GM12875 (cell line): Measurements from ENCODE around the gene HK2.

Experiments
- H3K4me3 ChIP-seq: one replicate; pipeline ENCODE4 v1.5.1; 2011; ENCODE audit warnings: low read depth, low read length, control low read depth
- TF ChIP-seq, protein P1 (sequence below): IDR thresholded peaks from 2 replicates; pipeline ENCODE4 v1.5.1; 2011; ENCODE audit warnings: low read depth, mild to moderate bottlenecking, control low read depth, inconsistent platforms, low read length, moderate library complexity, borderline replicate concordance; ENCODE audit not compliant: insufficient read depth

The HK2 gene

DNA sequence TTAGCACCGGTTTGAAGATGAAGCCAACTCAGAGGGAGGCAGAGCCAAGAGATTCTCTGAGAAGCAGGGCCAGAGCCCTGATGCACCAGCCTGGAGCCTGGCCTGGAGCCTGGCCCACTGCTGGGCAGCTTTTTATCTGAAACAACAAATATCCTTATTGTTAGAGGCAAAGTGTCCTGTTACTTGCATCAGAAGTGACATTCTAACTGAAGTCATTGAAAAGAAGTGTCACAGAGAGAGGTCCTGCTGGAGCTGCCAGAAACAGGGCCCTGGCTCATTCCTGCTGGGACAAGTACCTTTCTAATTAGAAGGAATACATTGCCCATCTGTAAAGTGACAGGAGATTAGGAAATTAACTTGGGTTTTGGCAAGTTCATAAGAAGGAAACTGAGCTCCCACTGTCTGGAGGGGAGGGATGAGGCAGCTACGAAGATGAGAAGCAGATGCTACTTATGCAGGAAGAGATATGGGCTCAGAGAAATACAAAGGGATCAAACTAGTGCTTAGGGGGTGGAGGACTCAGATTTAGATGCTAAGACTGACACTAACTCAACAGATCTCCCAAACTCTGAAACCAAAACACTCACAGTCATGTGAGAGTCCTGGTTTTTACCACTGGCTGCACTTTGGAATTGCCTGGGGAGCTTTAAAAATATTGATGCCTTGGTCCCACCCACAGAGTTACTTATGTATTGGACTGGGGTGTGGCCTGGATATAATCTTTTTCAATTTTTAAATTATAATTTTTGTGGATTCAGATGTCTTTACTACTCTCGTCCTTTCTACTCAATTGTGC lies 11.0 kb upstream of the HK2 start:
- no peak overlapping the region for H3K4me3 ChIP-seq
- TF ChIP-seq, protein P1, sequence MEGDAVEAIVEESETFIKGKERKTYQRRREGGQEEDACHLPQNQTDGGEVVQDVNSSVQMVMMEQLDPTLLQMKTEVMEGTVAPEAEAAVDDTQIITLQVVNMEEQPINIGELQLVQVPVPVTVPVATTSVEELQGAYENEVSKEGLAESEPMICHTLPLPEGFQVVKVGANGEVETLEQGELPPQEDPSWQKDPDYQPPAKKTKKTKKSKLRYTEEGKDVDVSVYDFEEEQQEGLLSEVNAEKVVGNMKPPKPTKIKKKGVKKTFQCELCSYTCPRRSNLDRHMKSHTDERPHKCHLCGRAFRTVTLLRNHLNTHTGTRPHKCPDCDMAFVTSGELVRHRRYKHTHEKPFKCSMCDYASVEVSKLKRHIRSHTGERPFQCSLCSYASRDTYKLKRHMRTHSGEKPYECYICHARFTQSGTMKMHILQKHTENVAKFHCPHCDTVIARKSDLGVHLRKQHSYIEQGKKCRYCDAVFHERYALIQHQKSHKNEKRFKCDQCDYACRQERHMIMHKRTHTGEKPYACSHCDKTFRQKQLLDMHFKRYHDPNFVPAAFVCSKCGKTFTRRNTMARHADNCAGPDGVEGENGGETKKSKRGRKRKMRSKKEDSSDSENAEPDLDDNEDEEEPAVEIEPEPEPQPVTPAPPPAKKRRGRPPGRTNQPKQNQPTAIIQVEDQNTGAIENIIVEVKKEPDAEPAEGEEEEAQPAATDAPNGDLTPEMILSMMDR = no peak

DNA sequence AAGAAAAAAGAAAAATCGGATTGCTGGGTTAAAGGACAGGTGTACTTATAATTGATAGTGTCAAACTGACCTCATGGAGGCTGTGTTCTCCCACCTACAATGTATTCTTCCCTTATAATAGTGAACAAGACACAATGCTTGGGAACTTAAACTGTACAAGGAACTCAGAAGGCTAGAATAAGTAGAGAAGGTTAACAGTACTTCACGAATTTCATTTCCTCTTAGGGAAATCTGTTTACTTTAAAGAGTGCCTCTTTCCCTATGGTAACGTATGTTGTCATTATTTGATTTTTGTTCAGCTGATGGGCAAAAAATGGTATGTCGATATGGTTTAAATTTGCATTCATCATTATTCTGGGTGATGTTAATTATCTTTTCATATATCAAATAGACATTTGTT lies 9.2 kb upstream of the HK2 start:
- TF ChIP-seq, protein P1 = no peak
- no peak overlapping the region for H3K4me3 ChIP-seq

DNA sequence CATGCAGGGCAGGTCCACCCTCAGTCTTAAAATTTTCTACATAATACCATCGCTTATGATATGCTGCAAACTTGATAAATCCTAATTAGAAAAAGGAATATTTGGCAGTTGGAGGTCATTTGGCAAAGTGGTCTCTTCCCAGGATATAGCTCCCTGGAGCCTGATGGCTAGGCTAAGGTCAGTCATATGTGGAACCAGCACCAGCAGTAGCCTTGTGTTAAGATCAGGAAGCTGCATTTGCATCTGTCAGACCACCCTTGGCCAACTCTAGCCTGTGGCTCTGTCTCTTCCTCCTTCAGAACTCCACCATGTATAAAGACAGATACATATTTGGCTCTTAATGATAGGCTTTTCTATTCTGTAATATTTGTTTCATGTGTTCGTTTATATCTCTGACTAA lies 5.4 kb upstream of the HK2 start:
- TF ChIP-seq, protein P1 = no peak
- no peak overlapping the region for H3K4me3 ChIP-seq

DNA sequence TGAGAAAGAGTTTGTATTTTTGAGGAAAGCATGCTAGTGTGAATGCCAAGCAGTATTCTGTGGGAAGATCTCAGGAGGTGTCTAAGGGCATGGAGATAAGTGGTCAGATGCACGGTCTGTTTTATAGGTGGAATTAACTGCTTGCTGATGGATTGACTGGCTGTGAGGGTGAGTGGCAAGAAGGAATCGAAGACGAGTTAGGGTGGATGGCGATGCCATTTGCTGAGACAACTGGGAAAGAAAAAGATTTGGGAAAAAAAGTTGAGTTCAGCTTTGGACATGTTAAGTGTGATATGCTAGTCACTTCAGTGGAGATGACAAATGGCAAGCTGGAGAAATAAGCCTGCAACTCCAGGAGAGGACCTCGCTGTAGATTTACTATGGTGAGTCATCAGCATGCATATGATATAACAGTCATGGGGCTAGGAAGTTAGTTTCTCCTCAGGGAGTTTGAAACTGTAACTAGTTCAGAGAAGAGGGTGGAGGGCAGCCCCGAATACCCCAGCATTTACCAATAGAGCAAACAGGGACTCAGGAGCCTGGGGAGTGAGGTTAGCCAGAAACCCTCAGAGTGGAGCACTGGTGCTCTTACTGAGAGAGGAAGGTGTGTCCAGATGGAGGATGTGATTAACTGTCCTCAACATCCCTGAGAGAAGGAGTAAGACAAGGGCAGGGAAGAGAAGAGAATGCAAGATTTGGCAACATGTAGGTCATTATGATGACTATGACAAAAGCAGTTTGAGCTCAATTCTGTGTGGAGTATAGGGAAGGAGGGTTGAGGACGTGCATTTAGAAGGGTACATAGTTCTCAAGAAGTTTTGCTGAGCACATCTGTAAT lies 2.0 kb upstream of the HK2 start:
- H3K4me3 ChIP-seq = no peak overlapping the region

DNA sequence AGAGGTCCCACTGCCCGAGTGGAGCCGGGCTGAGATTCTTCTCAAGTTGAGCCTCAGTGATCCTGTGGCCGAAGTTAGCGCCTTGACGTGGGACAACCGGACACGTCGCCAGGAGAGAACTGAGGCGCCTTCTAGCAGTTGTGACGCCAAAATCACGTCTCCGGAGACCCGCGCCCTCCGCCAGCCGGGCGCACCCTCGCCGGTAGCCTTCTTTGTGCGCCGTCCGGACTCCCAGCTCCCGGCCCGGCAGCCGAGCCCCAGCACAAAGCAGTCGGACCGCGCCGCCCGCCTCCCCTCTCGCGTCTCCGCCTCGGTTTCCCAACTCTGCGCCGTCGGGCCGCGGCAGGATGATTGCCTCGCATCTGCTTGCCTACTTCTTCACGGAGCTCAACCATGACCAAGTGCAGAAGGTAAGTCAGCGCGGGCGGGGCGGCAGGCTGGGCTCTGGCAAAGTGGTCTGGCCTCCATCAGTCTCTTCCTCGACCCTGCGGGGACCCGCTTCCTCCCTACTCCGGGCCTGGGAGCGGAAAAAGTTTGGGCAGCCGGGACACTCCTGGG lies 386 bp downstream of the HK2 start:
- peak overlapping the region; percentile 87 for H3K4me3 ChIP-seq

More for the DNA sequence above, 2.0 kb upstream of the HK2 start:
- TF ChIP-seq, protein P1 = no peak

DNA sequence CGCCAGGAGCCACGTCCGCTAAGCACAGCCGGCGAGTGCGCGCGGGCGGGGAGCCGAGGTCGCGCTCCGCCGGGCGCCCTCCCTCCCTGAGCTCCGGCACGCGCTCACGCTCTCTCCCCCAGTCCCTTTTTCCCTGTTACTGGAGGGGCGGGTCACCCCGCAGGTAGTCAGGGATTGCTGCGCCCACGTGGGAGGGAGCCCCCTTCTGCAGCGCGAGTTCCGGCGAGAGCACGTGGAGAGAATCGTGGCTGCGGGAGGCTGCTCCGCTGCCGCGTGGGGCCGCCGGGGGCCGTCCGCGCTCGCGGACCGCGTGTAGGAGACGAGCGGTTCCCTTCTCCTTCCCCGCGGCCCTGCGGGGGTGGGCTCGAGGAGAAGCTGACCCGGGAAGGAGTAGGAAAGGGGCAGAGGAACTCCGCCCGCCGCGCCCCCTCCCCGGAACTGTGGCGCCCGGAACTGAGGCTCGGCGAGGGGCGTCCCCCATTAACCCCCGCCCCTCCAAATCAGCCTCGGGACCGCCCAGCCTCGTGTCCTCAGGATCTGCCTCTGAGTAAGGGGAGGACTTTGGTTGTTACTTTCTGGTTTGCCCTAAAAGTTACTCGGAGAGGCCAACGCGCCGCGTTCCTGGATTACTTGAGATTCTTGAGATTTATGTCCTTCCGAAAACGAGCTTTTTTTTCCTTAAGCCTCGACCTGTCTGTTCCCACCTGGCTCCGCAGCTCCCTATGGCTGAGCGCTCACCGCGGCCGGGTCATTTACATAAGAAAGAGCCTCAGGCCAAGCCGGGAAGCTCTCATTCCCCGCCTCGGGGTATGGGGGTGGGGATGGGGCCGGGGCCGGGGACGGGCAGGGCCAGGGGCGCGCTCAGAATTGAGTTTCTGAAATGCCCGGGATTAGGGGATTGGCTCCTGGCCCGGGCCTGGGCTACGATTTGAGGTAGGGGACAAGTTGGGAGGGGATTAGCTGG lies 1.1 kb downstream of the HK2 start:
- peak overlapping the region; percentile 87 for H3K4me3 ChIP-seq
- TF ChIP-seq, protein P1 = no peak
